H1 (cell line): Measurements from ENCODE around the gene POLR3K. TPM values are rescaled to one million over a fixed set of nuclear protein-coding genes. Genes with fewer than 3 reads are reported as not detected.

Experiments
- BACH1 ChIP-seq: IDR thresholded peaks from 2 replicates; pipeline ENCODE4 v1.6.1; 2012; ENCODE audit warnings: low read length, improper control_type of control experiment
- BRCA1 ChIP-seq: IDR thresholded peaks from 2 replicates; pipeline ENCODE4 v1.6.1; 2012; ENCODE audit warnings: low read depth, low read length, improper control_type of control experiment
- CHD2 ChIP-seq: IDR thresholded peaks from 2 replicates; pipeline ENCODE4 v1.6.1; 2012; ENCODE audit warnings: low read length, improper control_type of control experiment
- GABPA ChIP-seq: IDR thresholded peaks from 2 replicates; pipeline ENCODE4 v1.6.1; 2011; ENCODE audit warnings: mild to moderate bottlenecking, low read length, moderate library complexity, borderline replicate concordance; ENCODE audit not compliant: insufficient read depth
- JUND ChIP-seq: IDR thresholded peaks from 2 replicates; pipeline ENCODE4 v1.6.1; 2011; ENCODE audit warnings: mild to moderate bottlenecking, improper control_type of control experiment, low read length
- PHF8 ChIP-seq: fragments of 200-600 bp; sonication (generic); conservative IDR thresholded peaks from 2 replicates; pipeline ENCODE4 v1.7.1; 2012; ENCODE audit warnings: low read depth, mild to moderate bottlenecking, inconsistent platforms, low read length, moderate library complexity
- RBBP5 ChIP-seq: IDR thresholded peaks from 2 replicates; pipeline ENCODE4 v1.7.1; 2012; ENCODE audit warnings: low read depth, mild to moderate bottlenecking, inconsistent platforms, low read length, moderate library complexity, borderline replicate concordance
- RFX5 ChIP-seq: IDR thresholded peaks from 2 replicates; pipeline ENCODE4 v1.6.1; 2011; ENCODE audit warnings: low read depth, low read length, improper control_type of control experiment, borderline replicate concordance
- SP4 ChIP-seq: IDR thresholded peaks from 2 replicates; pipeline ENCODE4 v1.6.1; 2012; ENCODE audit warnings: low read length, inconsistent platforms
- ZNF274 ChIP-seq: IDR thresholded peaks from 2 replicates; pipeline ENCODE4 v1.7.0; 2012; ENCODE audit warnings: low read length, borderline replicate concordance; ENCODE audit errors: extremely low read depth
- polyA plus RNA-seq, 7 experiments: library from polyadenylated mRNA; depleted of rRNA in 3 of 7; stranded (reverse) in 5 of 7; unstranded in 2 of 7; fragments of >200 nt in 5 of 7; fragments of 200-250 nt in 2 of 7; gene quantifications; 1 replicate in 5 of 7; 2 replicates in 1 of 7; 4 replicates in 1 of 7; pipeline versions ENCODE4 v1.2.1 to v1.2.3, GENCODE V29; 2011 to 2013; ENCODE audit warnings: missing spikeins in 2 of 7, mixed read lengths in 2 of 7
- total RNA-seq: library from RNA; stranded (reverse); fragmentation: NEBNext Ultra II Directional; extraction: Animal tissue kit (Norgen Biotek cat#: 25700); gene quantifications from 2 replicates; pipeline ENCODE4 v1.2.1, GENCODE V29; 2021

Gene POLR3K
- total and polyA plus RNA-seq, 2 of the 8 experiments (the other 6 are each of a cell fraction or from before 2014, with no cell fraction given), result 45.4 to 80.5 TPM

DNA sequence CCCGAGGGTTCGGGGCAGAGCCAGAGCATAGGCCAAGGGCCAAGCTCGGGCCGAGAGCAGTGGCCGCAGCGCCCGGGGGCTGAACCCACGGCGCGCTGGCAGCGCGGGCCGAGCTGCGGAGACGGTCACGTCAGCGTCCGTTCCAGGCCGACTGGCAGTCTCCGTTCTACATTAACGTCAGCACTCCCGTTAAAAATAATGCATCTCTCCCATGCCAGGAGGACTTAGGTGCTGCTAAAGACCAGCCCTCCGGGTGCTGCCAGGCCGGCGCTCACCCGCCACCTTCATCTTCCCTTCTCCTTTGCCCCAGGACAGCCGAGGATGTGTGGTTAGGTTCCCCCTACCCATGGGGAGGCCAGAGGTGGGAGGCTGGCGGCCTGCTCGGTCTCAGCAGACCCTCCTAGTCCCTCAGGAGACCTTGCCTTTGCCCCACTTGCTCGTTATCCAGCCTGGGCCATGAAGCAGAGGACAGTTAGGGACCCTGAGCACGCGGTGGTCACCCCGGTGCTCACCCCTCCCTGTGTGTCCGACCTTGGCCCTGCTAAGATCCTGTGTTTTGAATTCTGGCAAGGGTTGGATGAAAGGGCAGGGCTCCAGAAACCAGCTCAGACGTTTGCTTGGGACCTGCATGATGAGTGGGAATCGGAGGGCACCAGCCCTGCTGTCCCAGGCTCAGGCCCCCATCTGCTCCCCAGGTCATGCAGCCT lies 25.2 kb upstream of the POLR3K start (continued):
- no peak for TF ChIP-seq JUND
- TF ChIP-seq RFX5, result no peak
- TF ChIP-seq SP4, result no peak
- TF ChIP-seq ZNF274, result no peak
- TF ChIP-seq PHF8, result no peak
- no peak for TF ChIP-seq RBBP5
- no peak for TF ChIP-seq GABPA
- TF ChIP-seq BRCA1, result no peak
- no peak for TF ChIP-seq CHD2
- TF ChIP-seq BACH1, result peak; percentile 23; the same call in 1 of the 2 replicates
- TF ChIP-seq, all 59 proteins: peak for 2
